Epithelial cell of esophagus (primary cell): ENCODE measurements around the gene VPS72.

Experiments
- DNase-seq: peaks from one replicate; pipeline ENCODE4 v3.0.0; 2010; ENCODE audit warnings: low read depth
- H3K4me3 ChIP-seq: 2 replicates; pipeline ENCODE4 v1.5.1; 2011; ENCODE audit warnings: mild to moderate bottlenecking, low read length, control low read depth
- CTCF ChIP-seq: IDR thresholded peaks from 2 replicates; pipeline ENCODE4 v1.5.1; 2011; ENCODE audit warnings: low read depth, mild to moderate bottlenecking, low read length, control low read depth, inconsistent platforms; ENCODE audit not compliant: insufficient read depth; ENCODE audit errors: missing control alignments

VPS72 gene

GRCh38 chr1:151145304-151146071 is 44.5 kb downstream of the VPS72 start:
- H3K4me3 ChIP-seq, result peak overlapping the region; percentile 63
- no peak for TF ChIP-seq CTCF
- DNase-seq, result peak; percentile 22

GRCh38 chr1:151144474-151145303 is 45.3 kb downstream of the VPS72 start:
- H3K4me3 ChIP-seq, result no peak overlapping the region
- TF ChIP-seq CTCF, result no peak
- DNase-seq, result no peak

GRCh38 chr1:151143986-151144385 is 46.0 kb downstream of the VPS72 start:
- TF ChIP-seq CTCF, result no peak
- no peak overlapping the region for H3K4me3 ChIP-seq
- DNase-seq, result no peak

- DNase-seq, result no peak
- H3K4me3 ChIP-seq, result no peak overlapping the region
- TF ChIP-seq CTCF, result no peak
Observed at GRCh38 chr1:151143057-151143435, 47.0 kb downstream of the VPS72 start.

GRCh38 chr1:151142411-151143056 is 47.5 kb downstream of the VPS72 start:
- TF ChIP-seq CTCF, result no peak
- no peak for DNase-seq

GRCh38 chr1:151137789-151138188 is 52.2 kb downstream of the VPS72 start:
- TF ChIP-seq CTCF, result no peak
- H3K4me3 ChIP-seq, result no peak overlapping the region
- DNase-seq, result no peak

More at GRCh38 chr1:151142411-151143056, 47.5 kb downstream of the VPS72 start:
- H3K4me3 ChIP-seq, result no peak overlapping the region
